Dedifferentiated amniotic fluid mesenchymal stem cell (primary cell): ENCODE measurements around the gene PDZRN3.
A peak's percentile ranks its signal among the peaks of the same experiment; 100 is the strongest.
"Not testable (repeated sequence)": the region's sequence is repeated elsewhere in the genome, so short reads cannot be mapped to it uniquely, and the experiment has no call there.

ENCODE experiments used
- DNase-seq: peaks from one replicate; pipeline ENCODE4 v3.0.0-alpha.2; 2016; ENCODE audit errors: extremely low spot score

The PDZRN3 gene

DNA sequence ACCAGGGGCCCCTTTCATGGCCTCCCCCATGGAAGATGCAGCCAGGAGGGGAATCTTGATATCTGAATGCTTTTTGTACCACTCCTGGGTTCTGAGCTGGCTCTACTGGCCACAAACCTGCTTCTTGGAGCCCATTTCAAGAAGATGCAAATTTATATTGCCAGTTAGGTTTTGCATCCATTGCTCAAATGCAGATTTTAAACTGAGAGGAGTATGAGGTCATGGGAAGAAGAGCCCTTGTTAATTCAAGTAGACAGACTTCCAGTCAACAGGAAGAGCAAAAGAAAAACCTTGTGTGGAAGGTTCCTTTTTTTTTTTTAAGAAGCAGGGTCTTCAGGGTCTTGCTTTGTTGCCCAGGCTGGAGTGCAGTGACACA, 133.5 kb downstream of the PDZRN3 start:
- no peak for DNase-seq

GRCh38 chr3:73490453-73491286, 134.1 kb downstream of the PDZRN3 start:
- DNase-seq, result peak; percentile 37

DNA sequence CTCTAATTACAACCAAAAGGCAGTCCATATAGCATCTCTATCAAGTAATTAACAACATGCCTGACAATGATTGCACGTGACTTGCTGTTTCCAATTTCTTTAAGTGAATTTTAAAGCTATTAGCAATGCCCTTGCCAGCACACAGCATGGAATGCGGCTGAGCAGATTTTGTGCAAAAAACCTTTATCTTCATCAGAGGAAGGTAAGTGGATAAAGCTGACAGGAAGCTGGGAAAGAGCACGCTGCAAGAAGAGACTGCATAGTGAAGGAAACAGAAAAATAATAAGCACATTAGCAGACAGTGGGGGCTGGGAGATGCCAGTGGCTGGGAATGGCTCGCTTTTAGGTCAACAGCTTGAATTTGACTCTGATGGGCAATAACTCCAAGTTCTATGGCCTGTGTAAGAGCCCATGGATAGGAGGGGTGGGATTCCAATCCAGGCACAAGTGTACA, 138.8 kb downstream of the PDZRN3 start:
- DNase-seq, result no peak

DNA sequence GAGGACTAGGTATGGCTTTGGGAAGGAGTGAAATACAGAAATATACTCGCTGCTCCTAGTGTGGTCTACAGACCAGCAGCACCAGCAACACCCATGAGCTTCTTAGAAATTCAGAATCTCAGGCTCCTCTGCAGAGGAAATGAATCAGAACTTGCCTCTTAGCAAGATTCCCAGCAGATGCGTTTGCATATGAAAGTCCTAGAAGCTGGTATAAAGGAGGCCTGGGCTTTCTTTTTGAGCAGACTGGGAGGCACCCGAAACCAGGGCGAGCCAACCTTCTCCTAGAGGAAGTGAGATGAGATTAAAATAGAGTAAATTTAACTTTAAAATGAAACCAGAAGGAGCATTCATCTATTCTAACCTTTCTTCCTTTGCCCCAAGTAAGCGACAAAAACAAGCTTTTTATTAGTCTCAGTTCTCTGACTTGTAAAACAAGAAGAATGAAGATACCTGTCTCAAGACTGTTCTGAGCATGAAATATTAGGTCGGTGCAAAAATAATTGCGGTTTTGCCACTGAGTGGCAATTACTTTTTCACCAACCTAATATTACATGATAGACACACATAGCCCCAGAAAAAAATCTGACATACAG, 140.0 kb downstream of the PDZRN3 start:
- DNase-seq, result no peak

GRCh38 chr3:73481888-73482287, 142.9 kb downstream of the PDZRN3 start:
- no peak for DNase-seq

DNA sequence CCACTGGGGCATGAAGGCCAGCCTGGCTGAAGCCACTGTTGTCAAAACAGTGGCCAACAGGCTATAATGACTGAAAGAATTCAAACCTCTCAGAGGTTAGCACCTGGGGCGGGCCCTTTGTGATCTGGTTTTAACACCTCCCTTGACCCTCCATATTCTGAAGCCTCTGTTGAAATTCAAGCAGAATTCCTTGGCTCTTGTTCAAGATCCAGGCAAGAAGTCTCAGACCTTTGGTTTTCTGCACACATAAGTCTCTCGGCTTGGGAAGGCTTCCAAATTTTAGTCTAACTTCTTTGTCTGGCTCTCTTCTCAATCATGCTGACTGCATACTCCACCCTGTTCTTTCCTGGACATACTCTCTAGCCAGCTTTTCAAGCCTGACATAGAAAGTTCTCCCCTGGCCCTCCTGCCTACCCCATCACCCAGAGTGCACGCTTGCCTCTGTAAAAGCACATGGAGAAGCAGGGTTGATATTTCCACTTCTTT, 144.5 kb downstream of the PDZRN3 start:
- DNase-seq, result no peak

DNA sequence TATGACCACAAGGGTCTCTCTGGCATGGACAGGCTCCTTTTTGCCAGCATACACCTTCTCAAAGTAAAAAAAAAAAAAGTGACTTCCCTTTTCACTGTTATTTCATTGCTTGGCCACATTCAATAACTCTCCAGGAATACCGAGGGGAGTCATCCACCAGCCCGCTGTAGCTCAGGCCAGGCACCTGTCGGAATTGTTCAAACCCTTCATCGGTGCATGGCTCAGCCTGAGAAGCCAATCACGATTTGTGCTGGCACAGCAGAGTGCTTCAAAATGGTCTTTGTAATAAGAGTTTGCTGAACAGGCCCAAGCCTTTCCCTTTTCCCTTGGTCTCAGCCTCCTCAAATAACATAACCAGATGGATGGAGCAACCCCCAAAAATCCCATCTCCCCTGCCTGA, 145.4 kb downstream of the PDZRN3 start:
- no peak for DNase-seq

GRCh38 chr3:73478858-73479257, 145.9 kb downstream of the PDZRN3 start:
- no peak for DNase-seq

DNA sequence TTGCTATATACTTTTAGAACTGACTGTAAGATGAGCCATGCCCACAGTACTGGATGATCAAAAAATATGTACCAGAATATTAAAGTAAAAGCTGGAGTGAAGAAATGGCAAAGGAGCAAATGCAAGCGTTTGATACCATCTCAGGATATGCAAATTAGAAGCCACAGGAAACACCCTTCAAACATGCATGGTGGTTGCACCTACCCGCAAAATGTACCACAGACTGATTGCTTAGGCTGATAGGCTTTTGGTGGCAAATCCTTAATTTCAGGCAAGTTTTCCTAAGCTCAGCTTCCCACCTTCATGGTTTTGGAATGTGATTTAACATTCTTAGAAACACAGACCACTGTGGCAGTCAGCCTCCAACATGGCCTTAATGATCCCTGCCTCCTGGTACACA, 149.0 kb downstream of the PDZRN3 start:
- DNase-seq, result no peak

DNA sequence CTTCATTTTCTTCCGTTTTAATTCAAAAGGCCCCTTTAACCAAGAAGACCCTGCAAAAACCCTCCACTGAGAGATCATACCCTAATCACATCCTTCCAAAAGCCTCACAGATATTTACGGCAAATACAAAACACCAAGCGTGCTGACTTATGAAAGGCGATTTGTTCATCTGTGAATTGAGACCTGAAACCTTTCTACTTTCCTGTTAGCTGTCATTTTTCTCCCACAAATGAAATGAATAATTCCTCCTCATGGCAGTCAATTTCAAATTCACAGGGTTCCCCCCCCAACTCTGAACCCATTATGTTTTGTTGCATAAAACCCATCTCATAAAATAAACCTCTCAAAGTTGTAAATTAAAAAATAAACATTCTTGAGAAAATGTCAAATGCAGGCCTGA, 149.6 kb downstream of the PDZRN3 start:
- no peak for DNase-seq

DNA sequence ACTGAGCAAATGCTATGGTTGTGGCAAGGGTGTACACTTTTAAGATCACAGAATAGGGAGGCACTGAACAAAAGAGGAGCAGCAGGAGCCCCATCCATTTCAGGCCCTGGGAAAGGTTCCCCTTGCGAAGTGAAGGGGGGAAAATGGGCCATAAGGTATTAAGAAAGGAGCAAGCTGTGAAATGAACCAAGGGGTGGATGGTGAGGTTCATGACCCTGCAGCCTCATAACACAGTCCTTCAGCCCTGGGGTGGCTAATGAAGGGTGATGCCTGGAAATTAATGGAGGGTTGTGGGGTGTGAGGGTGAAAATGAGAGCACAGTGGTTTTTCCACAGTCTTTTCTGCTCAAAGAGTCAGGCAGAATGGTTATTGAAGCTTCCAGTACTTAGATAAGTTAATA, 150.1 kb downstream of the PDZRN3 start:
- no peak for DNase-seq

DNA sequence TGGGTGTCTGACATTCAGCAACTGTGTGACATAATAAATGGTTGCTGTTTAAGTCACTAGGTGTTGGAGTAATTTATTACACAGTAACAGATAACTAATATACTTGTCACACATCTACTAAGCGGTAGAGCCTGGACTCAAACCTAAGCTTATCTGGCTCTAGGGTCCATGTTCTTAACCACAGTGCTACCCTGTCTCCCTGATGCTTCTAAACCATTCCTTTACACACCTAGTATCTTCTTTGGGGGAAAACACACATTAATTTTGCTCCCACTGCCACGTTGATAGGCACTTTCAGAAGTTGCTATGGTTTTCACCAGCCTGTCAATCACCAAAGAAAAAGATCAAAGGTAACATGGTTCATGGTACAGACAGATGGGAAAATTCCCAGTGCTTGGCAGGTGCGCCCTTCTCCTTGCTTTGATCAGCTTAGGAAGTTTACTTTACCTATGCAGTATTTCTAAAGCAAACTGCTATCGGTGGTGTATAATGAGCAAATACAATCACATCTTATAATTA, 150.8 kb downstream of the PDZRN3 start:
- no peak for DNase-seq

- no peak for DNase-seq
Observed at GRCh38 chr3:73473181-73473897, 151.4 kb downstream of the PDZRN3 start.

DNA sequence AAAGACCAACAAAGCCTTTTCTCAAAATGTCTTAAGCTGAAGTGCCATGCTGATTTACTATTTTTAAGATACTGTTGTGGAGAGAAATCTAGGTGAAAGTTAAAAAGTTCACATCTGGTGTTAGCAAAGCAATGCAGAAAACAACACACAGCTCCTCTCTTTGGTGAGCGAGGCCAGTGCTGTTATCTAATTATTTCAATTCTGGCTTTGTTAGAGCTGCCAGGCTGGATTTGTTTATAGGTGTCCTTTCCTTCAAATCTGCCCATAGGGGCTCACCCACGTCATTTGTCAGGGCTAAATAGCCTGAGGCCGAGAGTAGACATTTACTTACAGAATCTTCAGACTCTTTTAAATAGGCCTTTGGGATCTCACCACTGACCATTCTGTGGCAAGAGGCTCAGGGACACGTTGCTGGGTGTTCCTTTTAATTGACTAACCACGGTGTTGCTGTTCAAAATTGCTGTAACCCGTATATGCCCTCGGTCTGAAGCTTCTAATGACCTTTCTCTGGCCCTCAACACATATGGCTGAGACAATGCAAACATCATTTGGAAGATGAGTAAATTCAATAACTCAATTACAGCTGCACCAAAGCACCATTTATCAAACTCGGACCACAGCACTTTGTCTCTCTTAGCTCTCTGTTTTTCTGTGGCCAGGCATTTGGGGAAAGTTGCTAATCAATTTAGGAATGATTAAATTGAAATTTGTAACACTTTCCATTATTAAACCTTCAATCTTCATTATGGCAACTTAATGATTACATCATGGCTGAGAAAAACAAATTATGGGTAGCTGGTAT, 152.6 kb downstream of the PDZRN3 start:
- no peak for DNase-seq

DNA sequence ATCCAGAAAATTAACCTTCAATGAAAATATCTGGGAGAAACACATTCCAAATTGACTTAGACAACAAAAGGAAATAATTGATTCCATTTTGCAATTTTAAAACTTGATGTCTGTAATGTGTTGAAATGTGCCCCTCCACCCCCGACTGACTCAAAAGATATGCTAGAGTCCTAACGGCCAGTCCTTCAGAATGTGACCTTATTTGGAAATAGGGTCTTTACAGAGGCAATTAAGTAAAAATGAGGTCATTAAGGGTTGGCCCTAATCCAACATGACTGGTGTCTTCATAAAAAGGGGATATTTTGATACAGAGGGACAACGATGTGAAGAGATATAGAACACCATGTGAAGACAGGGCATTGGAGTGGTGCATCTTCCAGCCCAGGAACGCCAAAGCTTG, 153.9 kb downstream of the PDZRN3 start:
- no peak for DNase-seq

- DNase-seq, result no peak
Observed at GRCh38 chr3:73469331-73469730, 155.4 kb downstream of the PDZRN3 start.

GRCh38 chr3:73467211-73467610, 157.5 kb downstream of the PDZRN3 start:
- no peak for DNase-seq

- no peak for DNase-seq
Observed at GRCh38 chr3:73465926-73466325, 158.8 kb downstream of the PDZRN3 start.

- DNase-seq, result not testable (repeated sequence)
Observed at GRCh38 chr3:73464126-73464525, 160.6 kb downstream of the PDZRN3 start.

DNA sequence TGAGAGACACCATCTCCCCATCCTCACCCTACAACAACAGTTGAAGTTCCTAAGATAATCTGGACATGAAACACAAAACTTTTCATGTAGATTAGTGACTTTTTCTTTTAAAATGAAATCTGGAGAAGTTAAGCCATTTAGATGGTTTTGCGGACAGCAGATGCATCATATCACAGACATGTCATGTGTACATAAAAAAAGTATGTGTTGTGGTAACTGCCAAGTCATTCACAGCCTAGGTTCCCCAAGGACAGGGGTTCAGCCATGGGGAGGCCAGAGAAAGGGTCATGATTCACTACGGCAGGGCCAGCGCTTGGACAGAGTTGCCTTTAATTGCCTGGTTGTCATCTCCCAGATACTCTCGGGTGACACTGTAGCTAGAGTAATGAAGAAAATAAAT, 163.2 kb downstream of the PDZRN3 start:
- DNase-seq, result peak; percentile 19

GRCh38 chr3:73459711-73460110, 165.0 kb downstream of the PDZRN3 start:
- DNase-seq, result no peak

GRCh38 chr3:73453666-73454065, 171.1 kb downstream of the PDZRN3 start:
- DNase-seq, result no peak
